SKM-1 treated with dmso at 0.1 percent for 144 hours (cell line): ENCODE measurements around the gene ATP5ME.
"Not testable (repeated sequence)": the region's sequence is repeated elsewhere in the genome, so short reads cannot be mapped to it uniquely, and the experiment has no call there.

Experiments
- DNase-seq: peaks from one replicate; lab custom pipeline; 2025; ENCODE audit not compliant: unreplicated experiment; lab: John Stamatoyannopoulos, UW

The ATP5ME gene

GRCh38 chr4:674172-675035 is at the start of gene ATP5ME, which contains the start of gene MYL5:
TSS of gene ATP5ME (minus strand) at chr4:674276. CDS start at chr4:674247, 29 bp downstream.
TSS of gene MYL5 (plus strand) at chr4:674542. CDS start at chr4:678027, 3,485 bp downstream.
- DNase-seq, result peak; percentile 98

GRCh38 chr4:722851-723360 is 48.8 kb upstream of the ATP5ME start:
- no peak for DNase-seq

GRCh38 chr4:722169-722725 is 48.2 kb upstream of the ATP5ME start:
- no peak for DNase-seq

GRCh38 chr4:721261-722168 is 47.4 kb upstream of the ATP5ME start:
- no peak for DNase-seq

GRCh38 chr4:720111-720860 is 46.2 kb upstream of the ATP5ME start:
- no peak for DNase-seq

- no peak for DNase-seq
Measured at GRCh38 chr4:718460-718859, 44.4 kb upstream of the ATP5ME start.

- DNase-seq, result no peak
Measured at GRCh38 chr4:717601-718320, 43.7 kb upstream of the ATP5ME start.

- no peak for DNase-seq
Measured at GRCh38 chr4:714087-714486, 40.0 kb upstream of the ATP5ME start.

- DNase-seq, result no peak
Measured at GRCh38 chr4:712916-713632, 39.0 kb upstream of the ATP5ME start.

- no peak for DNase-seq
Measured at GRCh38 chr4:712093-712492, 38.0 kb upstream of the ATP5ME start.

- no peak for DNase-seq
Measured at GRCh38 chr4:710916-711315, 36.8 kb upstream of the ATP5ME start.

- no peak for DNase-seq
Measured at GRCh38 chr4:710116-710515, 36.0 kb upstream of the ATP5ME start.

- no peak for DNase-seq
Measured at GRCh38 chr4:709348-709747, 35.3 kb upstream of the ATP5ME start.

- DNase-seq, result no peak
Measured at GRCh38 chr4:708631-708933, 34.5 kb upstream of the ATP5ME start.

GRCh38 chr4:707929-708630 is 34.0 kb upstream of the ATP5ME start:
- no peak for DNase-seq

- DNase-seq, result no peak
Measured at GRCh38 chr4:706834-707598, 32.9 kb upstream of the ATP5ME start.

- not testable (repeated sequence) for DNase-seq
Measured at GRCh38 chr4:706083-706633, 32.1 kb upstream of the ATP5ME start.
